NCI-H1105 treated with DMSO at 0.1 percent for 48 hours (cell line): ENCODE measurements around the gene TUBB3.
A peak's percentile ranks its signal among the peaks of the same experiment; 100 is the strongest.
"Not testable (repeated sequence)": the region's sequence is repeated elsewhere in the genome, so short reads cannot be mapped to it uniquely, and the experiment has no call there.

ENCODE experiments used
- DNase-seq: peaks from one replicate; lab custom pipeline; 2025; lab: John Stamatoyannopoulos, UW

TUBB3 gene

GRCh38 chr16:89918453-89919347 lies 4.4 kb upstream of the TUBB3 start, which contains the start of gene MC1R:
MC1R (plus strand) TSS chr16:89918862; CDS start chr16:89919259, 397 bp downstream.
- DNase-seq = peak; percentile 18

GRCh38 chr16:89919535-89920406 lies 3.4 kb upstream of the TUBB3 start:
- DNase-seq = no peak

- DNase-seq = no peak
Measured at GRCh38 chr16:89920723-89921122, 2.4 kb upstream of the TUBB3 start.

GRCh38 chr16:89921131-89921701 lies 1.9 kb upstream of the TUBB3 start:
- DNase-seq = no peak

GRCh38 chr16:89921702-89922476 lies 1.3 kb upstream of the TUBB3 start:
- no peak for DNase-seq

GRCh38 chr16:89922477-89922883 lies 662 bp upstream of the TUBB3 start:
- DNase-seq = no peak

GRCh38 chr16:89923640-89924296 lies 626 bp downstream of the TUBB3 start:
- peak; percentile 38 for DNase-seq

- DNase-seq = peak; percentile 66
Measured at GRCh38 chr16:89924297-89924924, 1.3 kb downstream of the TUBB3 start.

- DNase-seq = no peak
Measured at GRCh38 chr16:89924925-89925307, 1.8 kb downstream of the TUBB3 start.

- DNase-seq = no peak
Measured at GRCh38 chr16:89925596-89926079, 2.5 kb downstream of the TUBB3 start.

GRCh38 chr16:89931305-89931896 lies 8.3 kb downstream of the TUBB3 start:
- DNase-seq = no peak

- no peak for DNase-seq
Measured at GRCh38 chr16:89931964-89932363, 8.8 kb downstream of the TUBB3 start.

- not testable (repeated sequence) for DNase-seq
Measured at GRCh38 chr16:89934019-89934418, 10.9 kb downstream of the TUBB3 start.

GRCh38 chr16:89934611-89935553 lies 11.7 kb downstream of the TUBB3 start:
- no peak for DNase-seq

- not testable (repeated sequence) for DNase-seq
Measured at GRCh38 chr16:89935620-89936019, 12.5 kb downstream of the TUBB3 start.

GRCh38 chr16:89936034-89936433 lies 12.9 kb downstream of the TUBB3 start:
- no peak for DNase-seq

GRCh38 chr16:89936508-89936907 lies 13.4 kb downstream of the TUBB3 start:
- no peak for DNase-seq

- no peak for DNase-seq
Measured at GRCh38 chr16:89936981-89937380, 13.8 kb downstream of the TUBB3 start.
